Measurements from ENCODE around the gene SPATA32. TPM values are rescaled to one million over a fixed set of nuclear protein-coding genes. Genes with fewer than 3 reads are reported as not detected.

SPATA32 gene
- polyA plus RNA-seq, 2 of the 4 experiments (the other 2 are of a cell fraction): 0.05 to 0.21 TPM

- no peak for TF ChIP-seq NPAS2 (CRISPR knock-in tag; IDR thresholded peaks at IDR 0.05; ENCODE audit: borderline replicate concordance)
- TF ChIP-seq, protein P1, sequence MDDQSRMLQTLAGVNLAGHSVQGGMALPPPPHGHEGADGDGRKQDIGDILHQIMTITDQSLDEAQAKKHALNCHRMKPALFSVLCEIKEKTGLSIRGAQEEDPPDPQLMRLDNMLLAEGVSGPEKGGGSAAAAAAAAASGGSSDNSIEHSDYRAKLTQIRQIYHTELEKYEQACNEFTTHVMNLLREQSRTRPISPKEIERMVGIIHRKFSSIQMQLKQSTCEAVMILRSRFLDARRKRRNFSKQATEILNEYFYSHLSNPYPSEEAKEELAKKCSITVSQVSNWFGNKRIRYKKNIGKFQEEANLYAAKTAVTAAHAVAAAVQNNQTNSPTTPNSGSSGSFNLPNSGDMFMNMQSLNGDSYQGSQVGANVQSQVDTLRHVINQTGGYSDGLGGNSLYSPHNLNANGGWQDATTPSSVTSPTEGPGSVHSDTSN (IDR thresholded peaks at IDR 0.05): 0 out of 2 replicates have a peak, but pooled peaks have one; percentile 24
- TF ChIP-seq HOXB13 (CRISPR knock-in tag; IDR thresholded peaks at IDR 0.05; ENCODE audit: low read depth): no peak
- no peak for TF ChIP-seq JUNB (IDR thresholded peaks at IDR 0.05)
- no peak for TF ChIP-seq NR3C1 (IDR thresholded peaks at IDR 0.05)
- no peak for TF ChIP-seq SMC3 (IDR thresholded peaks at IDR 0.05)
- no peak for TF ChIP-seq GATA3 (IDR thresholded peaks at IDR 0.05; ENCODE audit: borderline replicate concordance)
- no peak for TF ChIP-seq ZNF302 (CRISPR knock-in tag; IDR thresholded peaks at IDR 0.05)
- TF ChIP-seq, protein P2, sequence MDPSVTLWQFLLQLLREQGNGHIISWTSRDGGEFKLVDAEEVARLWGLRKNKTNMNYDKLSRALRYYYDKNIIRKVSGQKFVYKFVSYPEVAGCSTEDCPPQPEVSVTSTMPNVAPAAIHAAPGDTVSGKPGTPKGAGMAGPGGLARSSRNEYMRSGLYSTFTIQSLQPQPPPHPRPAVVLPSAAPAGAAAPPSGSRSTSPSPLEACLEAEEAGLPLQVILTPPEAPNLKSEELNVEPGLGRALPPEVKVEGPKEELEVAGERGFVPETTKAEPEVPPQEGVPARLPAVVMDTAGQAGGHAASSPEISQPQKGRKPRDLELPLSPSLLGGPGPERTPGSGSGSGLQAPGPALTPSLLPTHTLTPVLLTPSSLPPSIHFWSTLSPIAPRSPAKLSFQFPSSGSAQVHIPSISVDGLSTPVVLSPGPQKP (IDR thresholded peaks at IDR 0.05; ENCODE audit: low read depth, low read length): no peak
- TF ChIP-seq RAD21 (conservative IDR thresholded peaks at IDR 0.05 in 1 of 2, IDR thresholded peaks at IDR 0.05 in 1 of 2): no peak
- TF ChIP-seq USF2 (IDR thresholded peaks at IDR 0.05): no peak
- TF ChIP-seq, protein P3, sequence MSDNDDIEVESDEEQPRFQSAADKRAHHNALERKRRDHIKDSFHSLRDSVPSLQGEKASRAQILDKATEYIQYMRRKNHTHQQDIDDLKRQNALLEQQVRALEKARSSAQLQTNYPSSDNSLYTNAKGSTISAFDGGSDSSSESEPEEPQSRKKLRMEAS (IDR thresholded peaks at IDR 0.05): no peak
- TF ChIP-seq HOXB5 (CRISPR knock-in tag; IDR thresholded peaks at IDR 0.05): no peak
- TF ChIP-seq ZFP36 (IDR thresholded peaks at IDR 0.05; ENCODE audit: borderline replicate concordance, partially characterized antibody): no peak
- TF ChIP-seq RNF2 (IDR thresholded peaks at IDR 0.05; ENCODE audit: borderline replicate concordance, low read depth): no peak
- TF ChIP-seq, protein P4, sequence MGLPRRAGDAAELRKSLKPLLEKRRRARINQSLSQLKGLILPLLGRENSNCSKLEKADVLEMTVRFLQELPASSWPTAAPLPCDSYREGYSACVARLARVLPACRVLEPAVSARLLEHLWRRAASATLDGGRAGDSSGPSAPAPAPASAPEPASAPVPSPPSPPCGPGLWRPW (IDR thresholded peaks at IDR 0.05): no peak
- no peak for TF ChIP-seq CEBPB (IDR thresholded peaks at IDR 0.05)
- no peak for TF ChIP-seq PHF8 (IDR thresholded peaks at IDR 0.05; ENCODE audit: borderline replicate concordance, low read depth)
- 0 out of 2 replicates have a peak, but pooled peaks have one; percentile 16 for TF ChIP-seq RARB (CRISPR knock-in tag; IDR thresholded peaks at IDR 0.05)
- peak; percentile 21 to 26; a peak in 2 of 5 replicates for TF ChIP-seq JUN (IDR thresholded peaks at IDR 0.05)
- no peak overlapping the region for H3K4me2 ChIP-seq
- peak overlapping the region in 1 of 2 experiments; percentile 54; a peak in 3 of 6 replicates for H3K27ac ChIP-seq
- 75% methylated on average over 16 of the region's 18 CpGs for WGBS (ENCODE audit: missing lambda C conversion rate)
- no peak overlapping the region for H3K4me3 ChIP-seq
- ATAC-seq (peak; percentile 9 to 12; a peak in 4 of 6 replicates), DNase-seq (ENCODE audit: low read depth in 1 of 2, low spot score in 1 of 2) (peak in 1 of 2 experiments; percentile 46), FAIRE-seq (no peak)
- POLR2A ChIA-PET: no interaction called here
- H3K9me3 ChIP-seq: no peaks in the 10 kb centered on the region
- CTCF ChIA-PET: interaction anchor here (0.6 to 34.8 kb wide), 12 partner anchors 8 to 130 kb away, joined by 4 to 1120 read pairs (median 16); partner anchors contain the start of genes ACBD4 and FMNL1
- H3K4me1 ChIP-seq: peaks cover 54% of the 10 kb centered on the region
Observed at GRCh38 chr17:45262516-45263476, 902 bp upstream of the SPATA32 start.

GRCh38 chr17:45260204-45260783 is 1.6 kb downstream of the SPATA32 start:
- FAIRE-seq (no peak), DNase-seq (ENCODE audit: low read depth in 1 of 2, low spot score in 1 of 2) (no peak), ATAC-seq (peak in 1 of 2 experiments; percentile 4; a peak in 2 of 6 replicates)
- Histone ChIP-seq H3K27ac (peak overlapping the region in 1 of 2 experiments; percentile 2; a peak in 1 of 6 replicates), H3K4me1 (peaks cover 39% of the 10 kb centered on the region), H3K4me2 (no peak overlapping the region), H3K4me3 (no peak overlapping the region), H3K9me3 (no peaks in the 10 kb centered on the region)
- CTCF ChIA-PET: interaction anchor here (0.6 to 35.1 kb wide), 10 partner anchors 11 to 134 kb away, joined by 3 to 1378 read pairs (median 6); partner anchors contain the start of genes ACBD4 and FMNL1
- POLR2A ChIA-PET: interaction anchor here (0.5 kb wide), 1 partner anchor 112 kb away, joined by 4 read pairs; the partner anchor contains the start of gene HEXIM1
- WGBS (ENCODE audit: missing lambda C conversion rate): 78% methylated on average over 7 of the region's 7 CpGs
- TF ChIP-seq TP53 (CRISPR knock-in tag; IDR thresholded peaks at IDR 0.05) (peak; percentile 62; the same call in 1 of the 2 replicates), SREBF2 (IDR thresholded peaks at IDR 0.05) (no peak)
